ENCODE measurements around the gene CD53.

GRCh38 chr1:110902820-110903463 lies 30.0 kb downstream of the CD53 start:
- TF ChIP-seq, protein P1, sequence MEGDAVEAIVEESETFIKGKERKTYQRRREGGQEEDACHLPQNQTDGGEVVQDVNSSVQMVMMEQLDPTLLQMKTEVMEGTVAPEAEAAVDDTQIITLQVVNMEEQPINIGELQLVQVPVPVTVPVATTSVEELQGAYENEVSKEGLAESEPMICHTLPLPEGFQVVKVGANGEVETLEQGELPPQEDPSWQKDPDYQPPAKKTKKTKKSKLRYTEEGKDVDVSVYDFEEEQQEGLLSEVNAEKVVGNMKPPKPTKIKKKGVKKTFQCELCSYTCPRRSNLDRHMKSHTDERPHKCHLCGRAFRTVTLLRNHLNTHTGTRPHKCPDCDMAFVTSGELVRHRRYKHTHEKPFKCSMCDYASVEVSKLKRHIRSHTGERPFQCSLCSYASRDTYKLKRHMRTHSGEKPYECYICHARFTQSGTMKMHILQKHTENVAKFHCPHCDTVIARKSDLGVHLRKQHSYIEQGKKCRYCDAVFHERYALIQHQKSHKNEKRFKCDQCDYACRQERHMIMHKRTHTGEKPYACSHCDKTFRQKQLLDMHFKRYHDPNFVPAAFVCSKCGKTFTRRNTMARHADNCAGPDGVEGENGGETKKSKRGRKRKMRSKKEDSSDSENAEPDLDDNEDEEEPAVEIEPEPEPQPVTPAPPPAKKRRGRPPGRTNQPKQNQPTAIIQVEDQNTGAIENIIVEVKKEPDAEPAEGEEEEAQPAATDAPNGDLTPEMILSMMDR (IDR thresholded peaks at IDR 0.05; ENCODE audit: low read depth, low read length, missing input control), result no peak
- TF ChIP-seq EGR1 (IDR thresholded peaks at IDR 0.05; ENCODE audit: low read depth in 2 of 2), result no peak
- no peak for TF ChIP-seq YY1 (IDR thresholded peaks at IDR 0.05)
- TF ChIP-seq JUND (IDR thresholded peaks at IDR 0.05), result no peak
- TF ChIP-seq REST (IDR thresholded peaks at IDR 0.05), result no peak
- no peak for TF ChIP-seq RAD21 (IDR thresholded peaks at IDR 0.05)
- no peak for TF ChIP-seq TAF1 (conservative IDR thresholded peaks at IDR 0.05)
- no peak for TF ChIP-seq NR2F2 (IDR thresholded peaks at IDR 0.05)
- TF ChIP-seq MAX (IDR thresholded peaks at IDR 0.05), result no peak
